ENCODE measurements around the gene NUP98. TPM values are rescaled to one million over a fixed set of nuclear protein-coding genes. Genes with fewer than 3 reads are reported as not detected.

The NUP98 gene
- total and polyA plus RNA-seq, 10 of the 15 experiments (the other 5 are each of a cell fraction or from before 2014, with no cell fraction given) = 21.7 to 108 (median 78.9) TPM

- FAIRE-seq = no peak
Observed at GRCh38 chr11:3639841-3640240, 157.5 kb downstream of the NUP98 start.

GRCh38 chr11:3638513-3638912 lies 158.8 kb downstream of the NUP98 start:
- no peak overlapping the region for H3K27ac ChIP-seq (ENCODE audit: control insufficient read depth, insufficient read depth)
- H2AFZ ChIP-seq (ENCODE audit: control insufficient read depth, low read depth, low read length) = no peak overlapping the region
- no peak overlapping the region for H3K4me2 ChIP-seq (ENCODE audit: control insufficient read depth, insufficient read depth)
- no peaks in the 10 kb centered on the region; a peak in 3 of 4 replicates for H3K27me3 ChIP-seq (replicated peaks in 1 of 2; ENCODE audit: control insufficient read depth in 2 of 2, insufficient read depth in 2 of 2, low read length in 1 of 2)
- ChIA-PET POLR2A (interaction anchor here (0.6 kb wide), 1 partner anchor 143 kb away, joined by 8 read pairs; no protein-coding TSS in a partner anchor), CTCF (no interaction called here), RAD21 (ENCODE audit: unreplicated experiment) (no interaction called here), SMC1A (ENCODE audit: uncharacterized antibody, unreplicated experiment) (no interaction called here)
- H3K4me1 ChIP-seq (ENCODE audit: control insufficient read depth, insufficient read depth, low read length) = peaks cover 2% of the 10 kb centered on the region; the same call in 1 of the 2 replicates
- H3K9ac ChIP-seq (ENCODE audit: control insufficient read depth, insufficient read depth, low read length) = no peak overlapping the region
- in situ Hi-C loops (cut with MboI) = loop anchor here (10.0 kb wide), 1 partner anchor 56 kb away; no protein-coding TSS in a partner anchor
- FAIRE-seq = no peak
- no peaks in the 10 kb centered on the region for H3K9me3 ChIP-seq (replicated peaks; ENCODE audit: control insufficient read depth, insufficient read depth, low read length)
- WGBS (ENCODE audit: insufficient coverage, insufficient replicate concordance, low lambda C conversion rate, missing lambda C conversion rate) = 23% methylated on average over 5 of the region's 5 CpGs
- ATAC-seq = no peak
- no peaks in the 10 kb centered on the region for H3K36me3 ChIP-seq (ENCODE audit: control insufficient read depth in 2 of 2, insufficient read depth in 2 of 2, low read length in 1 of 2)
- H3K4me3 ChIP-seq = no peak overlapping the region
- no peaks in the 10 kb centered on the region for H3K79me2 ChIP-seq (ENCODE audit: control insufficient read depth, insufficient read depth, low read length)
- no peak for TF ChIP-seq PBX3 (IDR thresholded peaks at IDR 0.05; ENCODE audit: insufficient replicate concordance, low read depth, low read length)
- no peak for TF ChIP-seq NFYB (IDR thresholded peaks at IDR 0.05; ENCODE audit: insufficient read depth, low read depth, low read length)
- BruUV-seq (replicated peaks) = no TSS peak
- no peaks in the 10 kb centered on the region for H4K20me1 ChIP-seq (ENCODE audit: control insufficient read depth, insufficient read depth)
- intact Hi-C loops (cut with micrococcal nuclease; ENCODE audit: unreplicated experiment) = no loop called here
- DNase-seq (ENCODE audit: low read depth, low spot score) = no peak

More at GRCh38 chr11:3639841-3640240, 157.5 kb downstream of the NUP98 start:
- Histone ChIP-seq H3K4me3 (no peak overlapping the region), H3K27me3 (replicated peaks in 1 of 2; ENCODE audit: control insufficient read depth in 2 of 2, insufficient read depth in 2 of 2, low read length in 1 of 2) (no peaks in the 10 kb centered on the region; a peak in 3 of 4 replicates), H3K79me2 (ENCODE audit: control insufficient read depth, insufficient read depth, low read length) (no peaks in the 10 kb centered on the region), H3K9ac (ENCODE audit: control insufficient read depth, insufficient read depth, low read length) (no peak overlapping the region), H2AFZ (ENCODE audit: control insufficient read depth, low read depth, low read length) (no peak overlapping the region), H3K4me2 (ENCODE audit: control insufficient read depth, insufficient read depth) (no peak overlapping the region), H3K9me3 (replicated peaks; ENCODE audit: control insufficient read depth, insufficient read depth, low read length) (no peaks in the 10 kb centered on the region; the same call in 2 of the 3 replicates), H3K4me1 (ENCODE audit: control insufficient read depth, insufficient read depth, low read length) (peaks cover 2% of the 10 kb centered on the region; the same call in 1 of the 2 replicates), H3K36me3 (ENCODE audit: control insufficient read depth in 2 of 2, insufficient read depth in 2 of 2, low read length in 1 of 2) (no peaks in the 10 kb centered on the region), H3K27ac (ENCODE audit: control insufficient read depth, insufficient read depth) (no peak overlapping the region), H4K20me1 (ENCODE audit: control insufficient read depth, insufficient read depth) (no peaks in the 10 kb centered on the region)
- RAD21 ChIA-PET (ENCODE audit: unreplicated experiment) = no interaction called here
- in situ Hi-C loops (cut with MboI) = loop anchor here (10.0 kb wide), 1 partner anchor 55 kb away; no protein-coding TSS in a partner anchor
- 65% methylated on average over 14 of the region's 14 CpGs for WGBS (ENCODE audit: insufficient coverage, insufficient replicate concordance, low lambda C conversion rate, missing lambda C conversion rate)
- no peak for ATAC-seq
- intact Hi-C loops (cut with micrococcal nuclease; ENCODE audit: unreplicated experiment) = no loop called here
- no peak for DNase-seq (ENCODE audit: low read depth, low spot score)
- SMC1A ChIA-PET (ENCODE audit: uncharacterized antibody, unreplicated experiment) = no interaction called here
- POLR2A ChIA-PET = no interaction called here
- CTCF ChIA-PET = interaction anchor here (1.1 kb wide), 1 partner anchor 30 kb away, joined by 4 read pairs; no protein-coding TSS in a partner anchor
- no peak for TF ChIP-seq CREM (IDR thresholded peaks at IDR 0.05; ENCODE audit: low read depth)
- no peak for TF ChIP-seq MEF2A (IDR thresholded peaks at IDR 0.05; ENCODE audit: insufficient read depth, low read depth, low read length)
- TF ChIP-seq SMC3 (IDR thresholded peaks at IDR 0.05; ENCODE audit: borderline replicate concordance, low read length) = no peak
- BruUV-seq (replicated peaks) = no TSS peak

Data from GM12878 (cell line).